ENCODE measurements around the gene BMPR1A. TPM values are rescaled to one million over a fixed set of nuclear protein-coding genes. Genes with fewer than 3 reads are reported as not detected.

The BMPR1A gene
- total and polyA plus RNA-seq, 2 of the 13 experiments (the other 11 are each of a cell fraction or from before 2014, with no cell fraction given): 17.8 to 44.2 TPM

DNA sequence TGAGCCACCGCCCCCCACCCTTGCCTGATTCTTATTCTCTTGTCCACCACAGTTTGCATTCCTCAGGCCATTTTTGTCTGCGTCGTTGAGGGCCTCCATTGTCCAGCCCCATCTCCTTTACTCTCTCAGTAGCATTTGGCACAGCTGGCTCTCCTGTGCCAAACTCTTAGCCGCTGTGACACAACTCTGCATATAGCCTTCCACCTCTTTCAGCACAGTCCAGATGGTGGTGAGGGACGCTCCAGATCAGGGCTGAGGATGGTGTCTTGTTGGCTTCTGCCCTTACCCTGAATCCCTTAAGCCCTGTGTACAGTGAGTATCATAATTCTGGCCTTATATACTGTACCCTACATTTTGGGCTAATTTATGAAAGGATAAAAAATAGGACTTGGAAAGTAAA lies 45.6 kb downstream of the BMPR1A start:
- intact Hi-C loops (cut with micrococcal nuclease; ENCODE audit: unreplicated experiment) (no loop called here), in situ Hi-C loops (cut with HindIII; ENCODE audit: extremely low pct_ligation_motif_present, low pct_unique_long_range_greater_than_20kb) (no loop called here)
- Histone ChIP-seq H3K4me1 (ENCODE audit: insufficient read depth, low read length) (no peaks in the 10 kb centered on the region), H3K9ac (ENCODE audit: insufficient read depth, low read depth, low read length) (no peak overlapping the region), H3K79me2 (ENCODE audit: insufficient read depth, low read length) (peaks cover 21% of the 10 kb centered on the region), H3K4me3 (replicated peaks in 1 of 3; ENCODE audit: insufficient read depth in 1 of 3, low read depth in 2 of 3, low read length in 3 of 3) (no peak overlapping the region), H3K9me3 (ENCODE audit: low read length) (no peaks in the 10 kb centered on the region), H3K27me3 (ENCODE audit: control insufficient read depth in 1 of 2, insufficient read depth in 2 of 2, low read length in 2 of 2) (no peaks in the 10 kb centered on the region), H3K27ac (ENCODE audit: extremely low read length, insufficient read depth, low read length) (no peak overlapping the region), H2AFZ (ENCODE audit: low read length) (no peak overlapping the region), H4K20me1 (ENCODE audit: insufficient read depth, low read length) (no peaks in the 10 kb centered on the region), H3K36me3 (replicated peaks in 1 of 2; ENCODE audit: control insufficient read depth in 1 of 2, insufficient read depth in 2 of 2, low read length in 2 of 2) (peaks cover 0 to 1% of the 10 kb centered on the region in 2 experiments; a peak in 1 of 5 replicates), H3K4me2 (ENCODE audit: low read depth, low read length) (no peak overlapping the region)
- no TSS peak for BruUV-seq (replicated peaks)
- FAIRE-seq: no peak
- DNase-seq (ENCODE audit: low spot score): no peak
- ChIA-PET CTCF (ENCODE audit: low intra/inter-chr PET ratio, low total read pairs) (no interaction called here), POLR2A (no interaction called here)
- WGBS (ENCODE audit: low lambda C conversion rate): 98% methylated on average over 5 of the region's 5 CpGs
- ATAC-seq: no peak
- TF ChIP-seq EZH2 (conservative IDR thresholded peaks at IDR 0.05; ENCODE audit: low read depth, low read length) (no peak), ELF1 (CRISPR knock-in tag; IDR thresholded peaks at IDR 0.05) (no peak), ZNF546 (CRISPR knock-in tag; conservative IDR thresholded peaks at IDR 0.05) (no peak), ZNF282 (IDR thresholded peaks at IDR 0.05; ENCODE audit: partially characterized antibody) (no peak), SIX1 (CRISPR knock-in tag; IDR thresholded peaks at IDR 0.05; ENCODE audit: borderline replicate concordance) (no peak), NFKBIZ (CRISPR knock-in tag; IDR thresholded peaks at IDR 0.05) (no peak), HDAC1 (CRISPR knock-in tag; IDR thresholded peaks at IDR 0.05) (no peak), RBAK (CRISPR knock-in tag; IDR thresholded peaks at IDR 0.05) (no peak), ELF4 (CRISPR knock-in tag; IDR thresholded peaks at IDR 0.05; ENCODE audit: borderline replicate concordance) (no peak), ZEB1 (IDR thresholded peaks at IDR 0.05; ENCODE audit: insufficient replicate concordance, low read depth) (no peak), U2AF2 (IDR thresholded peaks at IDR 0.05; ENCODE audit: low read depth, low read length) (no peak), ZNF577 (CRISPR knock-in tag; IDR thresholded peaks at IDR 0.05; ENCODE audit: borderline replicate concordance, low read depth) (no peak), KLF16 (CRISPR knock-in tag; IDR thresholded peaks at IDR 0.05) (no peak), HNRNPH1 (optimal IDR thresholded peaks at IDR 0.05; ENCODE audit: low read depth, low read length) (no peak)
- TF ChIP-seq, protein P1, sequence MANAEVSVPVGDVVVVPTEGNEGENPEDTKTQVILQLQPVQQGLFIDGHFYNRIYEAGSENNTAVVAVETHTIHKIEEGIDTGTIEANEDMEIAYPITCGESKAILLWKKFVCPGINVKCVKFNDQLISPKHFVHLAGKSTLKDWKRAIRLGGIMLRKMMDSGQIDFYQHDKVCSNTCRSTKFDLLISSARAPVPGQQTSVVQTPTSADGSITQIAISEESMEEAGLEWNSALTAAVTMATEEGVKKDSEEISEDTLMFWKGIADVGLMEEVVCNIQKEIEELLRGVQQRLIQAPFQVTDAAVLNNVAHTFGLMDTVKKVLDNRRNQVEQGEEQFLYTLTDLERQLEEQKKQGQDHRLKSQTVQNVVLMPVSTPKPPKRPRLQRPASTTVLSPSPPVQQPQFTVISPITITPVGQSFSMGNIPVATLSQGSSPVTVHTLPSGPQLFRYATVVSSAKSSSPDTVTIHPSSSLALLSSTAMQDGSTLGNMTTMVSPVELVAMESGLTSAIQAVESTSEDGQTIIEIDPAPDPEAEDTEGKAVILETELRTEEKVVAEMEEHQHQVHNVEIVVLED (CRISPR knock-in tag; IDR thresholded peaks at IDR 0.05; ENCODE audit: borderline replicate concordance): no peak
- TF ChIP-seq, protein P2, sequence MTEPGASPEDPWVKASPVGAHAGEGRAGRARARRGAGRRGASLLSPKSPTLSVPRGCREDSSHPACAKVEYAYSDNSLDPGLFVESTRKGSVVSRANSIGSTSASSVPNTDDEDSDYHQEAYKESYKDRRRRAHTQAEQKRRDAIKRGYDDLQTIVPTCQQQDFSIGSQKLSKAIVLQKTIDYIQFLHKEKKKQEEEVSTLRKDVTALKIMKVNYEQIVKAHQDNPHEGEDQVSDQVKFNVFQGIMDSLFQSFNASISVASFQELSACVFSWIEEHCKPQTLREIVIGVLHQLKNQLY (CRISPR knock-in tag; IDR thresholded peaks at IDR 0.05): no peak
- TF ChIP-seq, protein P3, sequence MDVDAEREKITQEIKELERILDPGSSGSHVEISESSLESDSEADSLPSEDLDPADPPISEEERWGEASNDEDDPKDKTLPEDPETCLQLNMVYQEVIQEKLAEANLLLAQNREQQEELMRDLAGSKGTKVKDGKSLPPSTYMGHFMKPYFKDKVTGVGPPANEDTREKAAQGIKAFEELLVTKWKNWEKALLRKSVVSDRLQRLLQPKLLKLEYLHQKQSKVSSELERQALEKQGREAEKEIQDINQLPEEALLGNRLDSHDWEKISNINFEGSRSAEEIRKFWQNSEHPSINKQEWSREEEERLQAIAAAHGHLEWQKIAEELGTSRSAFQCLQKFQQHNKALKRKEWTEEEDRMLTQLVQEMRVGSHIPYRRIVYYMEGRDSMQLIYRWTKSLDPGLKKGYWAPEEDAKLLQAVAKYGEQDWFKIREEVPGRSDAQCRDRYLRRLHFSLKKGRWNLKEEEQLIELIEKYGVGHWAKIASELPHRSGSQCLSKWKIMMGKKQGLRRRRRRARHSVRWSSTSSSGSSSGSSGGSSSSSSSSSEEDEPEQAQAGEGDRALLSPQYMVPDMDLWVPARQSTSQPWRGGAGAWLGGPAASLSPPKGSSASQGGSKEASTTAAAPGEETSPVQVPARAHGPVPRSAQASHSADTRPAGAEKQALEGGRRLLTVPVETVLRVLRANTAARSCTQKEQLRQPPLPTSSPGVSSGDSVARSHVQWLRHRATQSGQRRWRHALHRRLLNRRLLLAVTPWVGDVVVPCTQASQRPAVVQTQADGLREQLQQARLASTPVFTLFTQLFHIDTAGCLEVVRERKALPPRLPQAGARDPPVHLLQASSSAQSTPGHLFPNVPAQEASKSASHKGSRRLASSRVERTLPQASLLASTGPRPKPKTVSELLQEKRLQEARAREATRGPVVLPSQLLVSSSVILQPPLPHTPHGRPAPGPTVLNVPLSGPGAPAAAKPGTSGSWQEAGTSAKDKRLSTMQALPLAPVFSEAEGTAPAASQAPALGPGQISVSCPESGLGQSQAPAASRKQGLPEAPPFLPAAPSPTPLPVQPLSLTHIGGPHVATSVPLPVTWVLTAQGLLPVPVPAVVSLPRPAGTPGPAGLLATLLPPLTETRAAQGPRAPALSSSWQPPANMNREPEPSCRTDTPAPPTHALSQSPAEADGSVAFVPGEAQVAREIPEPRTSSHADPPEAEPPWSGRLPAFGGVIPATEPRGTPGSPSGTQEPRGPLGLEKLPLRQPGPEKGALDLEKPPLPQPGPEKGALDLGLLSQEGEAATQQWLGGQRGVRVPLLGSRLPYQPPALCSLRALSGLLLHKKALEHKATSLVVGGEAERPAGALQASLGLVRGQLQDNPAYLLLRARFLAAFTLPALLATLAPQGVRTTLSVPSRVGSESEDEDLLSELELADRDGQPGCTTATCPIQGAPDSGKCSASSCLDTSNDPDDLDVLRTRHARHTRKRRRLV (CRISPR knock-in tag; IDR thresholded peaks at IDR 0.05): no peak
- TF ChIP-seq, protein P4, sequence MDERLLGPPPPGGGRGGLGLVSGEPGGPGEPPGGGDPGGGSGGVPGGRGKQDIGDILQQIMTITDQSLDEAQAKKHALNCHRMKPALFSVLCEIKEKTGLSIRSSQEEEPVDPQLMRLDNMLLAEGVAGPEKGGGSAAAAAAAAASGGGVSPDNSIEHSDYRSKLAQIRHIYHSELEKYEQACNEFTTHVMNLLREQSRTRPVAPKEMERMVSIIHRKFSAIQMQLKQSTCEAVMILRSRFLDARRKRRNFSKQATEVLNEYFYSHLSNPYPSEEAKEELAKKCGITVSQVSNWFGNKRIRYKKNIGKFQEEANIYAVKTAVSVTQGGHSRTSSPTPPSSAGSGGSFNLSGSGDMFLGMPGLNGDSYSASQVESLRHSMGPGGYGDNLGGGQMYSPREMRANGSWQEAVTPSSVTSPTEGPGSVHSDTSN (CRISPR knock-in tag; IDR thresholded peaks at IDR 0.05): no peak

Measured in HepG2 (cell line).